ENCODE data around the gene VSNL1.

DNA sequence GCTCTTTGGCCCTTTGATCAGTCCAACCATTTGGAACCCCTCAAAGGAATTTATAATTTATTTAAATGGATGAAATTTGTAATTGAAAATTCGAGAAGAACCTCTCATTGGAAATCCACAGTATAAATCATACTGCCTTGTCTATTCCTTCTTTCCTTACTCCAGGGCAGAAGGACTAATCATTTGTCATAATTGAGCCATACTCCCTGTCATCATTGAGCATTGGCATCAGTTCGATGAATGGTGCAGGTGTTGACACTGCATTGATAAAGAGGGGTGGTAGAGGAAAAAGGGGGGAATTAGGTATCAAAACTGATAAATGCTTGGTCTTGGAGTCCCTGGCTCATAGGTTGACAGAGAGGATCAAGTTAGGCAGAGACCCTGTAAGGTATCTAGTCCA lies 2.0 kb downstream of the VSNL1 start:
- TF ChIP-seq, protein P1, sequence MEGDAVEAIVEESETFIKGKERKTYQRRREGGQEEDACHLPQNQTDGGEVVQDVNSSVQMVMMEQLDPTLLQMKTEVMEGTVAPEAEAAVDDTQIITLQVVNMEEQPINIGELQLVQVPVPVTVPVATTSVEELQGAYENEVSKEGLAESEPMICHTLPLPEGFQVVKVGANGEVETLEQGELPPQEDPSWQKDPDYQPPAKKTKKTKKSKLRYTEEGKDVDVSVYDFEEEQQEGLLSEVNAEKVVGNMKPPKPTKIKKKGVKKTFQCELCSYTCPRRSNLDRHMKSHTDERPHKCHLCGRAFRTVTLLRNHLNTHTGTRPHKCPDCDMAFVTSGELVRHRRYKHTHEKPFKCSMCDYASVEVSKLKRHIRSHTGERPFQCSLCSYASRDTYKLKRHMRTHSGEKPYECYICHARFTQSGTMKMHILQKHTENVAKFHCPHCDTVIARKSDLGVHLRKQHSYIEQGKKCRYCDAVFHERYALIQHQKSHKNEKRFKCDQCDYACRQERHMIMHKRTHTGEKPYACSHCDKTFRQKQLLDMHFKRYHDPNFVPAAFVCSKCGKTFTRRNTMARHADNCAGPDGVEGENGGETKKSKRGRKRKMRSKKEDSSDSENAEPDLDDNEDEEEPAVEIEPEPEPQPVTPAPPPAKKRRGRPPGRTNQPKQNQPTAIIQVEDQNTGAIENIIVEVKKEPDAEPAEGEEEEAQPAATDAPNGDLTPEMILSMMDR (conservative IDR thresholded peaks at IDR 0.05), result no peak
- no peak for TF ChIP-seq ZFX (IDR thresholded peaks at IDR 0.05)

All from C4-2B (cell line).